ENCODE measurements around the gene COA1. TPM values are rescaled to one million over a fixed set of nuclear protein-coding genes. Genes with fewer than 3 reads are reported as not detected.

Gene COA1
- polyA plus RNA-seq, 1 donor from 2014 or later, result 157 TPM

DNA sequence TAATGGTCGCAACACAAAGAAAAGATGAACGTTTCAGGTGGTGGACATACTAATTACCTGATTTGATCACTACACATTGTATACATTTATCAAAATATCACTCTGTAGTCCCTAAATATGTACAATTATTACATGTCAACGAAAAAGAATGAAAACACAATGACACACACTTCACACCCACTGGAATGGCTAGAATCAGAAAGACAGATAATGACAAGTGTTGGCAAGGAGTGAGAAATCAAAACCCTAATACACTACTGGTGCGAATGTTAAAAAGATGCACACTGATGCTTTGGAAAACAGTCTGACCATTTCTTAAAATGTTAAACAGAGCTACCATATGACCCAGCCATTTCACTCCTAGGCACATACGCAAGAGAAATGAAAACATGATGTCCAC lies 2.3 kb downstream of the COA1 start:
- Histone ChIP-seq H3K27ac (ENCODE audit: low read length) (no peak overlapping the region), H3K4me2 (ENCODE audit: low read length) (peak overlapping the region; percentile 1), H3K27me3 (ENCODE audit: insufficient read depth, low read depth, low read length) (no peaks in the 10 kb centered on the region), H3K9ac (ENCODE audit: low read length) (no peak overlapping the region), H3K79me2 (replicated peaks; ENCODE audit: insufficient read depth, low read length) (peaks cover 58% of the 10 kb centered on the region), H3K4me3 (ENCODE audit: low read length) (peak overlapping the region; percentile 28), H3F3A (ENCODE audit: insufficient read depth, low read length, poor library complexity, severe bottlenecking) (no peaks in the 10 kb centered on the region), H4K20me1 (ENCODE audit: insufficient read depth) (no peaks in the 10 kb centered on the region), H3K36me3 (ENCODE audit: insufficient read depth, low read length) (no peaks in the 10 kb centered on the region), H2AFZ (ENCODE audit: low read depth, low read length) (no peak overlapping the region), H3K9me3 (ENCODE audit: low read length) (no peaks in the 10 kb centered on the region), H3K9me2 (ENCODE audit: insufficient read depth, low read length) (no peaks in the 10 kb centered on the region)
- TF ChIP-seq, protein P1, sequence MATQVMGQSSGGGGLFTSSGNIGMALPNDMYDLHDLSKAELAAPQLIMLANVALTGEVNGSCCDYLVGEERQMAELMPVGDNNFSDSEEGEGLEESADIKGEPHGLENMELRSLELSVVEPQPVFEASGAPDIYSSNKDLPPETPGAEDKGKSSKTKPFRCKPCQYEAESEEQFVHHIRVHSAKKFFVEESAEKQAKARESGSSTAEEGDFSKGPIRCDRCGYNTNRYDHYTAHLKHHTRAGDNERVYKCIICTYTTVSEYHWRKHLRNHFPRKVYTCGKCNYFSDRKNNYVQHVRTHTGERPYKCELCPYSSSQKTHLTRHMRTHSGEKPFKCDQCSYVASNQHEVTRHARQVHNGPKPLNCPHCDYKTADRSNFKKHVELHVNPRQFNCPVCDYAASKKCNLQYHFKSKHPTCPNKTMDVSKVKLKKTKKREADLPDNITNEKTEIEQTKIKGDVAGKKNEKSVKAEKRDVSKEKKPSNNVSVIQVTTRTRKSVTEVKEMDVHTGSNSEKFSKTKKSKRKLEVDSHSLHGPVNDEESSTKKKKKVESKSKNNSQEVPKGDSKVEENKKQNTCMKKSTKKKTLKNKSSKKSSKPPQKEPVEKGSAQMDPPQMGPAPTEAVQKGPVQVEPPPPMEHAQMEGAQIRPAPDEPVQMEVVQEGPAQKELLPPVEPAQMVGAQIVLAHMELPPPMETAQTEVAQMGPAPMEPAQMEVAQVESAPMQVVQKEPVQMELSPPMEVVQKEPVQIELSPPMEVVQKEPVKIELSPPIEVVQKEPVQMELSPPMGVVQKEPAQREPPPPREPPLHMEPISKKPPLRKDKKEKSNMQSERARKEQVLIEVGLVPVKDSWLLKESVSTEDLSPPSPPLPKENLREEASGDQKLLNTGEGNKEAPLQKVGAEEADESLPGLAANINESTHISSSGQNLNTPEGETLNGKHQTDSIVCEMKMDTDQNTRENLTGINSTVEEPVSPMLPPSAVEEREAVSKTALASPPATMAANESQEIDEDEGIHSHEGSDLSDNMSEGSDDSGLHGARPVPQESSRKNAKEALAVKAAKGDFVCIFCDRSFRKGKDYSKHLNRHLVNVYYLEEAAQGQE (IDR thresholded peaks at IDR 0.05; ENCODE audit: borderline replicate concordance), result no peak
- TF ChIP-seq EZH2 (IDR thresholded peaks at IDR 0.05; ENCODE audit: borderline replicate concordance, insufficient read depth, low read length, poor library complexity, severe bottlenecking), result no peak

DNA sequence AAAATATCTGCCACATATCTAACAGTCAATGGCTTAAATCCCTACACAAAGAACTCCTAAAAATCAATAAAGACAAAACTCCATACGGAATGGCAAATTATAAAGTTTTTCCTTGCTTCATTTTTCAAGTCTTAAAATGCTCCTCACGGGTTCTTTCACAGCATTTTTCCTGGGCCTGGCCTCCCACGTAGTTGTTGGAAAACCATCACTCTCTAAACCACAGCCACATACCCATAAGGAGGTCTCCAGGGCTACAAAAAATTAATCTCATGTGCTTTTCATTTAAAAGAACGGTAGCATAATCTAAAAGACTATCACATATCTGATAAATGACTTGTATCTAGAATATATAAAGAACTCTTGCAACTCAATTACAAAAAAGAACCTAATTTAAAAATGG lies 2.9 kb downstream of the COA1 start:
- Histone ChIP-seq H3K27me3 (ENCODE audit: insufficient read depth, low read depth, low read length) (no peaks in the 10 kb centered on the region), H3K4me3 (ENCODE audit: low read length) (no peak overlapping the region), H2AFZ (ENCODE audit: low read depth, low read length) (no peak overlapping the region), H3K4me2 (ENCODE audit: low read length) (no peak overlapping the region), H3K79me2 (replicated peaks; ENCODE audit: insufficient read depth, low read length) (peaks cover 64% of the 10 kb centered on the region), H3K9me2 (ENCODE audit: insufficient read depth, low read length) (no peaks in the 10 kb centered on the region), H3K9ac (ENCODE audit: low read length) (no peak overlapping the region), H3F3A (ENCODE audit: insufficient read depth, low read length, poor library complexity, severe bottlenecking) (no peaks in the 10 kb centered on the region), H4K20me1 (ENCODE audit: insufficient read depth) (no peaks in the 10 kb centered on the region), H3K36me3 (ENCODE audit: insufficient read depth, low read length) (no peaks in the 10 kb centered on the region), H3K27ac (ENCODE audit: low read length) (no peak overlapping the region), H3K9me3 (ENCODE audit: low read length) (no peaks in the 10 kb centered on the region)
- TF ChIP-seq POLR2AphosphoS5 (IDR thresholded peaks at IDR 0.05) (no peak), SMC3 (conservative IDR thresholded peaks at IDR 0.05; ENCODE audit: poor library complexity) (no peak), RAD21 (conservative IDR thresholded peaks at IDR 0.05) (no peak), MXI1 (conservative IDR thresholded peaks at IDR 0.05; ENCODE audit: poor library complexity, severe bottlenecking) (no peak), TAF1 (IDR thresholded peaks at IDR 0.05; ENCODE audit: low read depth) (no peak), EZH2 (IDR thresholded peaks at IDR 0.05; ENCODE audit: borderline replicate concordance, insufficient read depth, low read length, poor library complexity, severe bottlenecking) (no peak), EP300 (conservative IDR thresholded peaks at IDR 0.05; ENCODE audit: poor library complexity, severe bottlenecking) (no peak)
- TF ChIP-seq, protein P2, sequence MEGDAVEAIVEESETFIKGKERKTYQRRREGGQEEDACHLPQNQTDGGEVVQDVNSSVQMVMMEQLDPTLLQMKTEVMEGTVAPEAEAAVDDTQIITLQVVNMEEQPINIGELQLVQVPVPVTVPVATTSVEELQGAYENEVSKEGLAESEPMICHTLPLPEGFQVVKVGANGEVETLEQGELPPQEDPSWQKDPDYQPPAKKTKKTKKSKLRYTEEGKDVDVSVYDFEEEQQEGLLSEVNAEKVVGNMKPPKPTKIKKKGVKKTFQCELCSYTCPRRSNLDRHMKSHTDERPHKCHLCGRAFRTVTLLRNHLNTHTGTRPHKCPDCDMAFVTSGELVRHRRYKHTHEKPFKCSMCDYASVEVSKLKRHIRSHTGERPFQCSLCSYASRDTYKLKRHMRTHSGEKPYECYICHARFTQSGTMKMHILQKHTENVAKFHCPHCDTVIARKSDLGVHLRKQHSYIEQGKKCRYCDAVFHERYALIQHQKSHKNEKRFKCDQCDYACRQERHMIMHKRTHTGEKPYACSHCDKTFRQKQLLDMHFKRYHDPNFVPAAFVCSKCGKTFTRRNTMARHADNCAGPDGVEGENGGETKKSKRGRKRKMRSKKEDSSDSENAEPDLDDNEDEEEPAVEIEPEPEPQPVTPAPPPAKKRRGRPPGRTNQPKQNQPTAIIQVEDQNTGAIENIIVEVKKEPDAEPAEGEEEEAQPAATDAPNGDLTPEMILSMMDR (IDR thresholded peaks at IDR 0.05; ENCODE audit: poor library complexity, severe bottlenecking), result no peak
- TF ChIP-seq, protein P1 (IDR thresholded peaks at IDR 0.05; ENCODE audit: borderline replicate concordance), result no peak

All from neural cell (in vitro differentiated cells).